ENCODE measurements around the gene C4orf50. TPM values are rescaled to one million over a fixed set of nuclear protein-coding genes. Genes with fewer than 3 reads are reported as not detected.

C4orf50 gene
- total RNA-seq, 1 donor from 2014 or later, result 0.16 TPM

GRCh38 chr4:6011271-6011671 is 7.0 kb downstream of the C4orf50 start:
- no peak overlapping the region for H2AFZ ChIP-seq (ENCODE audit: low read depth, low read length)
- no peaks in the 10 kb centered on the region for H3K9me3 ChIP-seq (ENCODE audit: insufficient read depth, low read depth, low read length)
- H3K4me3 ChIP-seq (ENCODE audit: insufficient read depth, low read depth, low read length), result no peak overlapping the region
- peaks cover 53% of the 10 kb centered on the region for H3K27me3 Mint-ChIP-seq (ENCODE audit: low read depth, unreplicated experiment)
- peaks cover 3% of the 10 kb centered on the region for H3K9me3 Mint-ChIP-seq (ENCODE audit: unreplicated experiment)
- H3K4me2 ChIP-seq (ENCODE audit: low read length), result no peak overlapping the region
- H3K27ac ChIP-seq (ENCODE audit: low read depth, low read length), result no peak overlapping the region
- H3K4me1 ChIP-seq (ENCODE audit: insufficient read depth, low read length), result no peaks in the 10 kb centered on the region
- no peaks in the 10 kb centered on the region for H4K20me1 ChIP-seq (ENCODE audit: insufficient read depth, low read length)
- FAIRE-seq, result no peak
- no peak overlapping the region for H3K27ac Mint-ChIP-seq (ENCODE audit: unreplicated experiment)
- no peak for TF ChIP-seq CTCF (IDR thresholded peaks at IDR 0.05; ENCODE audit: insufficient read depth, low read depth, low read length)
- TF ChIP-seq EZH2 (IDR thresholded peaks at IDR 0.05; ENCODE audit: insufficient read depth, low read length), result no peak
- no peaks in the 10 kb centered on the region for H3K4me1 Mint-ChIP-seq (ENCODE audit: low read depth, unreplicated experiment)
- DNase-seq (ENCODE audit: low read depth), result no peak
- H3K27me3 ChIP-seq (ENCODE audit: insufficient read depth, low read length), result peaks cover 15% of the 10 kb centered on the region
- H3K4me3 Mint-ChIP-seq (ENCODE audit: unreplicated experiment), result no peak overlapping the region
- no peaks in the 10 kb centered on the region for H3K79me2 ChIP-seq (ENCODE audit: insufficient read depth, low read length)
- H3K9ac ChIP-seq (ENCODE audit: low read length), result no peak overlapping the region
- H3K36me3 Mint-ChIP-seq (ENCODE audit: low read depth, unreplicated experiment), result no peaks in the 10 kb centered on the region
- no peaks in the 10 kb centered on the region for H3K36me3 ChIP-seq (ENCODE audit: insufficient read depth, low read length)

GRCh38 chr4:6010789-6011188 is 7.4 kb downstream of the C4orf50 start:
- Histone ChIP-seq H3K4me1 (ENCODE audit: insufficient read depth, low read length) (no peaks in the 10 kb centered on the region), H3K9ac (ENCODE audit: low read length) (no peak overlapping the region), H3K27ac (ENCODE audit: low read depth, low read length) (no peak overlapping the region), H4K20me1 (ENCODE audit: insufficient read depth, low read length) (no peaks in the 10 kb centered on the region), H2AFZ (ENCODE audit: low read depth, low read length) (no peak overlapping the region), H3K79me2 (ENCODE audit: insufficient read depth, low read length) (no peaks in the 10 kb centered on the region), H3K9me3 (ENCODE audit: insufficient read depth, low read depth, low read length) (no peaks in the 10 kb centered on the region), H3K4me2 (ENCODE audit: low read length) (no peak overlapping the region), H3K4me3 (ENCODE audit: insufficient read depth, low read depth, low read length) (no peak overlapping the region), H3K36me3 (ENCODE audit: insufficient read depth, low read length) (no peaks in the 10 kb centered on the region), H3K27me3 (ENCODE audit: insufficient read depth, low read length) (peaks cover 15% of the 10 kb centered on the region)
- DNase-seq (ENCODE audit: low read depth) (no peak), FAIRE-seq (no peak)
- no peak overlapping the region for H3K4me3 Mint-ChIP-seq (ENCODE audit: unreplicated experiment)
- H3K9me3 Mint-ChIP-seq (ENCODE audit: unreplicated experiment), result peaks cover 3% of the 10 kb centered on the region
- H3K36me3 Mint-ChIP-seq (ENCODE audit: low read depth, unreplicated experiment), result no peaks in the 10 kb centered on the region
- no peak overlapping the region for H3K27ac Mint-ChIP-seq (ENCODE audit: unreplicated experiment)
- no peak for TF ChIP-seq EZH2 (IDR thresholded peaks at IDR 0.05; ENCODE audit: insufficient read depth, low read length)
- TF ChIP-seq CTCF (IDR thresholded peaks at IDR 0.05; ENCODE audit: insufficient read depth, low read depth, low read length), result no peak
- H3K27me3 Mint-ChIP-seq (ENCODE audit: low read depth, unreplicated experiment), result peaks cover 58% of the 10 kb centered on the region
- no peaks in the 10 kb centered on the region for H3K4me1 Mint-ChIP-seq (ENCODE audit: low read depth, unreplicated experiment)

- no peaks in the 10 kb centered on the region for H3K36me3 Mint-ChIP-seq (ENCODE audit: low read depth, unreplicated experiment)
- peaks cover 3% of the 10 kb centered on the region for H3K9me3 Mint-ChIP-seq (ENCODE audit: unreplicated experiment)
- H3K27ac Mint-ChIP-seq (ENCODE audit: unreplicated experiment), result no peak overlapping the region
- H3K27me3 Mint-ChIP-seq (ENCODE audit: low read depth, unreplicated experiment), result peaks cover 59% of the 10 kb centered on the region
- Histone ChIP-seq H3K9ac (ENCODE audit: low read length) (no peak overlapping the region), H3K4me1 (ENCODE audit: insufficient read depth, low read length) (no peaks in the 10 kb centered on the region), H3K27ac (ENCODE audit: low read depth, low read length) (no peak overlapping the region), H4K20me1 (ENCODE audit: insufficient read depth, low read length) (no peaks in the 10 kb centered on the region), H3K36me3 (ENCODE audit: insufficient read depth, low read length) (no peaks in the 10 kb centered on the region), H3K27me3 (ENCODE audit: insufficient read depth, low read length) (peaks cover 18% of the 10 kb centered on the region), H3K79me2 (ENCODE audit: insufficient read depth, low read length) (no peaks in the 10 kb centered on the region), H3K4me3 (ENCODE audit: insufficient read depth, low read depth, low read length) (no peak overlapping the region), H2AFZ (ENCODE audit: low read depth, low read length) (no peak overlapping the region), H3K9me3 (ENCODE audit: insufficient read depth, low read depth, low read length) (peaks cover 2% of the 10 kb centered on the region), H3K4me2 (ENCODE audit: low read length) (no peak overlapping the region)
- H3K4me3 Mint-ChIP-seq (ENCODE audit: unreplicated experiment), result no peak overlapping the region
- TF ChIP-seq EZH2 (IDR thresholded peaks at IDR 0.05; ENCODE audit: insufficient read depth, low read length), result no peak
- TF ChIP-seq CTCF (IDR thresholded peaks at IDR 0.05; ENCODE audit: insufficient read depth, low read depth, low read length), result no peak
- no peaks in the 10 kb centered on the region for H3K4me1 Mint-ChIP-seq (ENCODE audit: low read depth, unreplicated experiment)
- FAIRE-seq (no peak), DNase-seq (ENCODE audit: low read depth) (no peak)
Measured at GRCh38 chr4:6009452-6009851, 8.8 kb downstream of the C4orf50 start.

All from astrocyte (in vitro differentiated cells and primary cell).